Neutrophil (primary cell): ENCODE results near the gene ZBTB18.

ENCODE experiments used
- H3K27ac ChIP-seq: fragments of 200-600 bp; sonication (generic); 2 replicates; pipeline ENCODE4 v1.5.1; 2016; ENCODE audit warnings: mild to moderate bottlenecking, moderate library complexity
- H3K27me3 ChIP-seq: fragments of 200-600 bp; sonication (generic); 2 replicates; pipeline ENCODE4 v1.6.0; 2016; ENCODE audit warnings: mild to moderate bottlenecking
- H3K36me3 ChIP-seq: fragments of 200-600 bp; sonication (generic); 2 replicates; pipeline ENCODE4 v1.5.1; 2017
- H3K4me1 ChIP-seq, 2 experiments: fragments of 200-600 bp in 1 of 2; sonication (generic) in 1 of 2; 1 replicate in 1 of 2; 2 replicates in 1 of 2; pipeline versions ENCODE4 v1.5.1 to v1.6.1; 2013 to 2016; ENCODE audit warnings: low read depth in 1 of 2, low read length in 1 of 2, mild to moderate bottlenecking in 1 of 2, moderate library complexity in 1 of 2; ENCODE audit not compliant: control insufficient read depth in 1 of 2, insufficient read depth in 1 of 2
- H3K4me3 ChIP-seq, 2 experiments: fragments of 200-600 bp in 1 of 2; sonication (generic) in 1 of 2; 1 replicate in 1 of 2; 2 replicates in 1 of 2; pipeline ENCODE4 v1.5.1; 2013 to 2016; ENCODE audit warnings: low read depth in 1 of 2, low read length in 1 of 2, mild to moderate bottlenecking in 1 of 2, moderate library complexity in 1 of 2
- H3K9me3 ChIP-seq: fragments of 200-600 bp; sonication (generic); 2 replicates; pipeline ENCODE4 v1.5.1; 2016
- TF ChIP-seq, protein P1 (sequence below): fragments of 200-600 bp; sonication (generic); IDR thresholded peaks from 2 replicates; pipeline ENCODE4 v1.5.1; 2016; ENCODE audit warnings: antibody characterized with exemption

The ZBTB18 gene

DNA sequence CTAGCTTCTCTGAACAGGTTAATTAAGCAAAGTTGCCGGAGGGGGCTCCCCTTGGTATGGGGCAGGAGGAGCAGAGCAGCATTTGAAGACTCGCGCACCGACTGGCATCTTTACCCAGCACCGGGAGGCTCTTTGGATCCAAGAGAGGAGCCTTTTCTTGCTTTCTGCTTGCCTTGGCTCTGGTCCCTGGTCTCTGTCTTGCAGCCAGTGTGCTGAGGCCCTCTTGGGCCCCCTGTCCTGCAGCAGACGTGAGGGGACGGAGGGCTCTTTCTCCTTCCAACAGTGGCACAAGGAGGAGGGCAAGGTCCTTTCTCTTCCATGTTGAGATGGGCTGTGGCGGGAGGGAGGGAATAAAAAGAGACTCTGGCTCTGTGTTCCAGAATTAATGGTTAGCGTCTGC lies 45.6 kb downstream of the ZBTB18 start:
- H3K27me3 ChIP-seq: peaks cover 35% of the 10 kb centered on the region
- H3K4me3 ChIP-seq: no peak overlapping the region
- H3K36me3 ChIP-seq: no peaks in the 10 kb centered on the region
- H3K27ac ChIP-seq: no peak overlapping the region
- H3K9me3 ChIP-seq: no peaks in the 10 kb centered on the region
- TF ChIP-seq, protein P1, sequence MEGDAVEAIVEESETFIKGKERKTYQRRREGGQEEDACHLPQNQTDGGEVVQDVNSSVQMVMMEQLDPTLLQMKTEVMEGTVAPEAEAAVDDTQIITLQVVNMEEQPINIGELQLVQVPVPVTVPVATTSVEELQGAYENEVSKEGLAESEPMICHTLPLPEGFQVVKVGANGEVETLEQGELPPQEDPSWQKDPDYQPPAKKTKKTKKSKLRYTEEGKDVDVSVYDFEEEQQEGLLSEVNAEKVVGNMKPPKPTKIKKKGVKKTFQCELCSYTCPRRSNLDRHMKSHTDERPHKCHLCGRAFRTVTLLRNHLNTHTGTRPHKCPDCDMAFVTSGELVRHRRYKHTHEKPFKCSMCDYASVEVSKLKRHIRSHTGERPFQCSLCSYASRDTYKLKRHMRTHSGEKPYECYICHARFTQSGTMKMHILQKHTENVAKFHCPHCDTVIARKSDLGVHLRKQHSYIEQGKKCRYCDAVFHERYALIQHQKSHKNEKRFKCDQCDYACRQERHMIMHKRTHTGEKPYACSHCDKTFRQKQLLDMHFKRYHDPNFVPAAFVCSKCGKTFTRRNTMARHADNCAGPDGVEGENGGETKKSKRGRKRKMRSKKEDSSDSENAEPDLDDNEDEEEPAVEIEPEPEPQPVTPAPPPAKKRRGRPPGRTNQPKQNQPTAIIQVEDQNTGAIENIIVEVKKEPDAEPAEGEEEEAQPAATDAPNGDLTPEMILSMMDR: no peak
- H3K4me1 ChIP-seq: no peaks in the 10 kb centered on the region

DNA sequence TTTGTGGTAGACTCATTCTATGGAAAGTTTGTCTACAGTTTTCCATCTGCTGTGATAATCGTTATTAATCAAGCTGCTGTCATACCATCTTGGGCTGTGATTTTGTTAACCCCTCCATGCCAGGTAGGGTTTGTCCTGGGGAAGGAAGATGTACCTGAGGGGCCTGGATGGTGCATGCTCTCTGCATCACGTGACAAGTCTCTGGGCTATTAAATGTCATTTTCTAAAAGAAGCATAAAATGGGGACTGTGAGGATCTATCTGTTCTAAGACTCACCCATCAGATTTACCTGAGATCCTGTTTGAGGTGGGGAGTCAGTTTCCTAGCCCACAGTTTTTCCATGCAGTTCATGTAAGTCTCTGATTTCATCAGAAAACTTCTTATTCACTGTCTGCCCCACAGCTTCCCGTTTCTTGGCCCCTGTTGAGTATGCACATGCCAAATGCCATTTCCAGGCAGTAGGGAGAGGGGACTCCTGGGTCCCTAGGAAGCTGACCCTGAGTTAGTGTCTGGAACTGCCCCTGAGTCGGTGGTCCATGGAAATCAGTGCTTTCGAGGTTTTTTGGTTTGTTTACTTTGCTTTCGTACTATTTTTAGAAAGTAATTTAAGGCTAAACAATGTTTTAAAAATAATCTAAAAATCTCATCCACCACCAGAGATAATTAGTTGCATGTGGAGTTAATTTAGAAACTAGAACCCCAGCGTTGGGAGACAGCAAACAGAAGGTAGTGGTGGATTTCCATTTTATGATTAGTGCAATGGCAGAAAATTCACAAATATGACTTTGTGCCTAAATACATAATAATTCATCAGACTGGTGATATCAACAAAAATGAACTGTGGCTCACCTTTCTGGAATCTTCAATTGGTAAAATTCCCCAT lies 46.7 kb downstream of the ZBTB18 start:
- no peaks in the 10 kb centered on the region for H3K9me3 ChIP-seq
- H3K4me3 ChIP-seq: no peak overlapping the region
- H3K36me3 ChIP-seq: no peaks in the 10 kb centered on the region
- no peaks in the 10 kb centered on the region for H3K4me1 ChIP-seq
- TF ChIP-seq, protein P1: no peak
- peaks cover 45% of the 10 kb centered on the region for H3K27me3 ChIP-seq
- no peak overlapping the region for H3K27ac ChIP-seq

DNA sequence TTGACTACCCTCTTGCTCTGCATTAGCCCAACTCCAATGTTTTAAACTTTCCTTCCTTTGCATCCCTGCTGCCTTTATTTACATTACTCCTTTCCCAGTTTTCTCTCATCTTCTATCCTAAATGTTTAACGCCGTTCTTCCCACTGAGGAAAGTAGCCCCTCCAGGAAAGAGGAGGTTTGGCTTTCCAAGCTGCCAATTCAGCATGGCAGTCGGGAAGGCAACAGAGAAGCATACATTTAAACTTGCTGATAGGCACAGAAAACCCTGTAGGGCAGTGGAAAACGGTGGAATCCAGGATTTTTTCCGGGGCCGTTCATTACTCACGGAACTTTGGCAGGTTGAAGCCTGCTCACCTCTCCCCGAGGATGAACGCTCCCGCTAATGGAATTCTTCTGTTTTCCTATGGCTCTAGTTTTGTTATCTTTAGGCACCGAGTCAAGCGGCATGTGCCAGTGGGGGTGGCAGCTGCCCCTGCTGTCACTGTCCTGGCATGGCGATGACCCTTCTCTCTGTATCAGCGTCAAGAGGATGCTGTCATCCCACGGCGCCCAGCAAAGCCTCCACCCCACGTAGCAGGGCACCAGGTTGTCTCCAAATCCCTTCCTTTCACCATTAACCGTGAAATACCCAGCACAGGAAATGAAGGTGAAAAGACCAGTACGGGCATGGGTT lies 48.3 kb downstream of the ZBTB18 start:
- Histone ChIP-seq H3K4me1 (no peaks in the 10 kb centered on the region), H3K36me3 (no peaks in the 10 kb centered on the region), H3K27ac (no peak overlapping the region), H3K9me3 (no peaks in the 10 kb centered on the region), H3K27me3 (peaks cover 48% of the 10 kb centered on the region), H3K4me3 (no peak overlapping the region)
- TF ChIP-seq, protein P1: no peak

DNA sequence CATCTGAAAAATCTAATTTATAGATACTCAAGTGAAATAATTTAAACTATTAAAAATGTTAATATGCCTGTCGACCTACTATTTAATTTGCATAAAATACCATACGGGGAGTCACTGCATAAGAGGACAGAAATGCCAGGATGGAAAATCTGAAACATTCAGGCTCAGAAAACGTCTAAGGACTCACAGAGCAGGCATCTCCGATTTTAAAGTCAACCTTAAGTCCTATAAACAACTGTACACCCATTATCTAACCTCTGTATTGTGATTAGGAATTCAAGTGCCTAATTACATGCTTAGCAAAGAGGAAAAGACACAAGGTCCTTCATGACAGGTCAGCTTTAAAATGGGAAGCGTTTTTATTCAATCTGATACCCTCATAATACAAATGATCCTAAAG lies 49.2 kb downstream of the ZBTB18 start:
- Histone ChIP-seq H3K36me3 (no peaks in the 10 kb centered on the region), H3K27ac (no peak overlapping the region), H3K9me3 (no peaks in the 10 kb centered on the region), H3K4me3 (no peak overlapping the region), H3K4me1 (no peaks in the 10 kb centered on the region), H3K27me3 (peaks cover 48% of the 10 kb centered on the region)
- TF ChIP-seq, protein P1: no peak

DNA sequence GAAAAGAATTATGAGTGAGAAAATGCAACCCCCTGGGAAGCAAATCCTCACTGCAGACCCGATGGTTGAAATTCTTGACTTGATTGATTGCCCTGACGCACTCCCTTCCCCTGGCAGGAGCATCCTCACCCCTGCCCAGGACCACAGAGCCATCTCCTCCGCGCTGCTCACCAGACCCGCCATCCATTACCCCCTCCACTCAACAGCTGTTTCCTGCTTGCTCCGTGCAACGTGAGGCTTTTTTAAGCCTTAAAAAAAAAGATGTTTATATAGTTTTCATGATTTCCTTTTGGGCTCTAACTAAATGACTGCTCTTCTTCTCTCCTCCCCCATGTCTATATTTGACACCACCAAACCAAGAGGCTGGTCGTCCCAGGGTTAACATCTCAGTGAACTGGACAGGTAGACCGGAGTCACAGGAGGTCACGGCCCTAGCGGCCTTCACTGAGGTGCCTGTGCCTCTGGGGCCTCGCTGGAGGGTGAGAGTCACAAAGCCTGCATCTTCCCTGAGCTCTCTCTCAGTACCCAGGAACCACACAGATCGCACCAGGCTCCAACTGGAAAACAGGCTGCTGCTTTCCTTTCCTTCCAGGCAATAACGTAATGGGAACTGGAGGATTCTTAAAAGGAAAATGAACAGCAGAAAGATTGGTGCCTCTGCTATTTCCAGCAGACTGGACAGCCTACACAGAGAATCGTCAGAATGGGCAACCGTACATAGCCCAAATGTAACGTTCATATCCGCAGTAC lies 49.8 kb downstream of the ZBTB18 start:
- no peaks in the 10 kb centered on the region for H3K36me3 ChIP-seq
- no peak overlapping the region for H3K4me3 ChIP-seq
- peaks cover 48% of the 10 kb centered on the region for H3K27me3 ChIP-seq
- no peak overlapping the region for H3K27ac ChIP-seq
- no peaks in the 10 kb centered on the region for H3K9me3 ChIP-seq
- H3K4me1 ChIP-seq: no peaks in the 10 kb centered on the region
- TF ChIP-seq, protein P1: no peak
